PC-3 (cell line): Measurements from ENCODE around the gene HIGD2A. TPM values are rescaled to one million over a fixed set of nuclear protein-coding genes. Genes with fewer than 3 reads are reported as not detected.

ENCODE experiments used
- ATAC-seq: fragments of 200-7000 bp; cut with Tn5 transposase; 2 replicates; pipeline ENCODE4 v1.9.1; 2020; ENCODE audit warnings: mild to moderate bottlenecking, moderate library complexity
- BruUV-seq: library from RNA; stranded (reverse); fragments of 400-500 nt; replicated peaks from 2 replicates; lab custom pipeline; 2021; lab: Mats Ljungman, UMichigan
- CTCF ChIA-PET: fragments of 300-600 bp; sonication (Branson Sonifier 250); formaldehyde crosslinking; loops from one replicate; lab custom pipeline; 2022; ENCODE audit warnings: antibody characterized with exemption; lab: Charles Lee
- POLR2A ChIA-PET: fragments of 300-600 bp; sonication (Branson Sonifier 250); formaldehyde crosslinking; loops from one replicate; lab custom pipeline; 2022; ENCODE audit warnings: antibody characterized with exemption; ENCODE audit not compliant: unreplicated experiment; lab: Charles Lee
- DNase-seq: peaks from one replicate; pipeline ENCODE4 v3.0.0-alpha.2; 2015
- H2AFZ ChIP-seq: fragments of 300-600 bp; sonication (generic); 2 replicates; pipeline ENCODE4 v1.6.0; 2016; ENCODE audit warnings: antibody characterized with exemption, low read length
- H3F3A ChIP-seq: fragments of 300-600 bp; sonication (generic); one replicate; pipeline ENCODE4 v1.6.0; 2017; ENCODE audit warnings: antibody characterized with exemption, low read length, control low read depth, mild to moderate bottlenecking; ENCODE audit not compliant: unreplicated experiment
- H3K27ac ChIP-seq: fragments of 300-600 bp; sonication (generic); 2 replicates; pipeline ENCODE4 v1.5.1; 2016; ENCODE audit warnings: mild to moderate bottlenecking, low read length
- H3K27me3 ChIP-seq: fragments of 300-600 bp; sonication (generic); 2 replicates; pipeline ENCODE4 v1.6.1; 2016; ENCODE audit warnings: low read length, mixed read lengths
- H3K36me3 ChIP-seq: fragments of 300-600 bp; sonication (generic); 2 replicates; pipeline ENCODE4 v1.6.1; 2016; ENCODE audit warnings: low read depth, mixed run types, low read length, mixed read lengths
- H3K4me1 ChIP-seq: fragments of 300-600 bp; sonication (generic); 2 replicates; pipeline ENCODE4 v1.5.1; 2016; ENCODE audit warnings: low read length; ENCODE audit not compliant: insufficient read depth
- H3K4me2 ChIP-seq: fragments of 300-600 bp; sonication (generic); 2 replicates; pipeline ENCODE4 v1.6.0; 2016; ENCODE audit warnings: low read length
- H3K4me3 ChIP-seq: fragments of 300-600 bp; sonication (generic); 2 replicates; pipeline ENCODE4 v1.5.1; 2016; ENCODE audit warnings: mild to moderate bottlenecking, low read length, mixed read lengths
- H3K79me2 ChIP-seq: fragments of 300-600 bp; sonication (generic); 2 replicates; pipeline ENCODE4 v1.6.1; 2017; ENCODE audit warnings: low read length, mixed read lengths
- H3K9ac ChIP-seq: fragments of 300-600 bp; sonication (generic); 2 replicates; pipeline ENCODE4 v1.6.0; 2016; ENCODE audit warnings: mild to moderate bottlenecking, low read length
- H3K9me2 ChIP-seq: fragments of 300-600 bp; sonication (generic); replicated peaks from 2 replicates; pipeline ENCODE4 v1.6.1; 2016; ENCODE audit warnings: mixed run types, low read length, mixed read lengths
- H3K9me3 ChIP-seq: fragments of 300-600 bp; sonication (generic); 2 replicates; pipeline ENCODE4 v1.6.1; 2016; ENCODE audit warnings: low read length, mixed read lengths
- H4K20me1 ChIP-seq: fragments of 300-600 bp; sonication (generic); 2 replicates; pipeline ENCODE4 v1.6.1; 2016; ENCODE audit warnings: low read length, mixed read lengths
- CTCF ChIP-seq: fragments of 300-600 bp; sonication (generic); conservative IDR thresholded peaks from 2 replicates; pipeline ENCODE4 v1.5.1; 2017; ENCODE audit warnings: antibody characterized with exemption, low read depth, mild to moderate bottlenecking, low read length
- EZH2 ChIP-seq: fragments of 300-600 bp; sonication (generic); IDR thresholded peaks from one replicate; pipeline ENCODE4 v1.6.1; 2017; ENCODE audit warnings: antibody characterized with exemption, mild to moderate bottlenecking, low read length; ENCODE audit not compliant: unreplicated experiment
- EZH2phosphoT487 ChIP-seq: fragments of 300-600 bp; sonication (generic); IDR thresholded peaks from 2 replicates; pipeline ENCODE4 v1.6.1; 2018; ENCODE audit warnings: mild to moderate bottlenecking, antibody characterized with exemption, low read length, borderline replicate concordance
- intact Hi-C: fragments of 100-400 bp; cut with micrococcal nuclease; formaldehyde crosslinking; loops from 2 replicates; pipeline ENCODE4 v1.9.0; 2023
- total RNA-seq: library from RNA; depleted of rRNA; stranded (reverse); fragments of >200 nt; gene quantifications from 2 replicates; pipeline ENCODE4 v1.2.3, GENCODE V29; 2014

HIGD2A gene
- total RNA-seq, 1 experiment from 2014 or later = 174 TPM

- Histone ChIP-seq H3F3A (no peaks in the 10 kb centered on the region), H3K36me3 (peaks cover 6% of the 10 kb centered on the region; the same call in 1 of the 2 replicates), H3K9me3 (no peaks in the 10 kb centered on the region), H3K9me2 (no peaks in the 10 kb centered on the region), H3K27ac (no peak overlapping the region), H3K79me2 (peaks cover 61% of the 10 kb centered on the region), H3K4me1 (peaks cover 59% of the 10 kb centered on the region), H3K9ac (no peak overlapping the region), H3K27me3 (no peaks in the 10 kb centered on the region), H3K4me2 (0 out of 2 replicates have a peak overlapping the region, but pooled peaks have one; percentile 15), H2AFZ (no peak overlapping the region), H4K20me1 (peaks cover 16% of the 10 kb centered on the region; the same call in 1 of the 2 replicates), H3K4me3 (no peak overlapping the region)
- ChIA-PET POLR2A (no interaction called here), CTCF (no interaction called here)
- BruUV-seq = no TSS peak
- no peak for DNase-seq
- intact Hi-C loops = no loop called here
- ATAC-seq = no peak
- no peak for TF ChIP-seq CTCF
- TF ChIP-seq EZH2phosphoT487 = no peak
- no peak for TF ChIP-seq EZH2
Measured at GRCh38 chr5:176412517-176413254, 24.1 kb downstream of the HIGD2A start.

GRCh38 chr5:176413255-176413565, 24.7 kb downstream of the HIGD2A start:
- no peaks in the 10 kb centered on the region for H3K9me3 ChIP-seq
- no TSS peak for BruUV-seq
- no peaks in the 10 kb centered on the region for H3K9me2 ChIP-seq
- H3K9ac ChIP-seq = no peak overlapping the region
- no peak overlapping the region for H3K4me3 ChIP-seq
- POLR2A ChIA-PET = no interaction called here
- H3K27me3 ChIP-seq = no peaks in the 10 kb centered on the region
- TF ChIP-seq EZH2 (no peak), CTCF (no peak), EZH2phosphoT487 (no peak)
- no peak overlapping the region for H3K27ac ChIP-seq
- peaks cover 61% of the 10 kb centered on the region for H3K79me2 ChIP-seq
- H3K36me3 ChIP-seq = peaks cover 6% of the 10 kb centered on the region; the same call in 1 of the 2 replicates
- no peaks in the 10 kb centered on the region for H3F3A ChIP-seq
- H3K4me1 ChIP-seq = peaks cover 65% of the 10 kb centered on the region
- CTCF ChIA-PET = no interaction called here
- 0 out of 2 replicates have a peak overlapping the region, but pooled peaks have one; percentile 15 for H3K4me2 ChIP-seq
- H4K20me1 ChIP-seq = peaks cover 16% of the 10 kb centered on the region; the same call in 1 of the 2 replicates
- no peak for DNase-seq
- no peak for ATAC-seq
- intact Hi-C loops = no loop called here
- H2AFZ ChIP-seq = no peak overlapping the region

GRCh38 chr5:176413709-176414191, 25.2 kb downstream of the HIGD2A start:
- Histone ChIP-seq H3F3A (no peaks in the 10 kb centered on the region), H3K36me3 (peaks cover 6% of the 10 kb centered on the region; the same call in 1 of the 2 replicates), H3K27ac (no peak overlapping the region), H3K9me2 (no peaks in the 10 kb centered on the region), H4K20me1 (peaks cover 16% of the 10 kb centered on the region; the same call in 1 of the 2 replicates), H3K4me1 (peaks cover 70% of the 10 kb centered on the region), H3K27me3 (no peaks in the 10 kb centered on the region), H3K4me2 (peak overlapping the region; percentile 92), H3K9me3 (no peaks in the 10 kb centered on the region), H3K79me2 (peaks cover 61% of the 10 kb centered on the region), H2AFZ (no peak overlapping the region), H3K9ac (no peak overlapping the region), H3K4me3 (peak overlapping the region; percentile 94; the same call in 1 of the 2 replicates)
- intact Hi-C loops = loop anchor here (2.0 kb wide), 1 partner anchor 53 kb away; the partner anchor contains the start of gene KIAA1191
- TF ChIP-seq EZH2 (no peak), CTCF (no peak), EZH2phosphoT487 (no peak)
- ChIA-PET POLR2A (no interaction called here), CTCF (no interaction called here)
- no peak for ATAC-seq
- no TSS peak for BruUV-seq
- DNase-seq = no peak
